H1 (cell line): Measurements from ENCODE around the gene SMARCAL1. TPM values are rescaled to one million over a fixed set of nuclear protein-coding genes. Genes with fewer than 3 reads are reported as not detected.
A peak's percentile ranks its signal among the peaks of the same experiment; 100 is the strongest.

Source experiments
- CTCF ChIA-PET: fragments of 300-600 bp; sonication (Branson Sonifier 250); formaldehyde crosslinking; loops from one replicate; lab custom pipeline; 2021; ENCODE audit not compliant: partially characterized antibody; lab: Charles Lee
- POLR2A ChIA-PET: fragments of 300-600 bp; sonication (Branson Sonifier 250); formaldehyde crosslinking; loops from one replicate; lab custom pipeline; 2021; ENCODE audit warnings: inconsistent platforms; ENCODE audit not compliant: partially characterized antibody; lab: Charles Lee
- DNase-seq, 2 experiments: peaks; one replicate each; pipeline versions ENCODE4 v3.0.0 to v3.0.0-alpha.2; 2010 to 2022; ENCODE audit warnings: low spot score in 2 of 2, low read depth in 1 of 2, mixed read lengths in 1 of 2
- FAIRE-seq: peaks from 2 replicates; lab custom pipeline; 2011; peaks lifted over from hg19 to GRCh38; lab: Jason Lieb, UNC
- H2AFZ ChIP-seq: 2 replicates; pipeline ENCODE4 v1.8.1; 2012; ENCODE audit warnings: low read length, inconsistent platforms
- H2AK5ac ChIP-seq: 2 replicates; pipeline ENCODE4 v1.6.1; 2013; ENCODE audit warnings: low read depth, low read length
- H2BK120ac ChIP-seq: replicated peaks from 2 replicates; pipeline ENCODE3; 2013; ENCODE audit warnings: low read depth, low read length, inconsistent platforms
- H2BK12ac ChIP-seq: 2 replicates; pipeline ENCODE4 v1.6.1; 2013; ENCODE audit warnings: low read depth, low read length
- H2BK15ac ChIP-seq: 2 replicates; pipeline ENCODE4 v1.6.1; 2013; ENCODE audit warnings: low read length
- H2BK20ac ChIP-seq: 2 replicates; pipeline ENCODE4 v1.6.1; 2013; ENCODE audit warnings: low read length
- H2BK5ac ChIP-seq: 2 replicates; pipeline ENCODE4 v1.6.1; 2013; ENCODE audit warnings: low read depth, low read length
- H3K14ac ChIP-seq: 2 replicates; pipeline ENCODE4 v1.6.1; 2013; ENCODE audit warnings: inconsistent platforms; ENCODE audit not compliant: insufficient read length
- H3K18ac ChIP-seq: 2 replicates; pipeline ENCODE4 v1.6.1; 2013; ENCODE audit warnings: low read length; ENCODE audit errors: extremely low read depth
- H3K23ac ChIP-seq: 2 replicates; pipeline ENCODE4 v1.6.1; 2013; ENCODE audit warnings: inconsistent platforms; ENCODE audit not compliant: insufficient read length
- H3K23me2 ChIP-seq: 2 replicates; pipeline ENCODE4 v1.6.1; 2013; ENCODE audit warnings: low read depth, low read length
- H3K27ac ChIP-seq: 2 replicates; pipeline ENCODE4 v1.6.1; 2011; ENCODE audit warnings: low read depth, low read length, inconsistent platforms
- H3K27me3 ChIP-seq, 4 experiments: replicated peaks in 1 of 4; 1 replicate in 1 of 4; 2 replicates in 3 of 4; pipeline versions ENCODE4 v1.6.1 to v1.8.1; 2011 to 2013; ENCODE audit warnings: low read length in 3 of 4, mild to moderate bottlenecking in 3 of 4, inconsistent platforms in 2 of 4, mixed read lengths in 2 of 4, moderate library complexity in 1 of 4; ENCODE audit not compliant: control insufficient read depth in 3 of 4, insufficient read depth in 3 of 4; ENCODE audit errors: extremely low read depth in 1 of 4
- H3K36me3 ChIP-seq, 4 experiments: 2 replicates each; pipeline versions ENCODE4 v1.6.1 to v1.8.1; 2011 to 2013; ENCODE audit warnings: mild to moderate bottlenecking in 4 of 4, low read length in 3 of 4, moderate library complexity in 2 of 4, control low read depth in 1 of 4, inconsistent platforms in 1 of 4; ENCODE audit not compliant: insufficient read depth in 4 of 4, control insufficient read depth in 2 of 4
- H3K4ac ChIP-seq: replicated peaks from 2 replicates; pipeline ENCODE3; 2013; ENCODE audit warnings: low read length, low read depth, mixed read lengths, inconsistent platforms; ENCODE audit not compliant: insufficient read length
- H3K4me1 ChIP-seq, 4 experiments: replicated peaks in 1 of 4; 1 replicate in 1 of 4; 2 replicates in 3 of 4; pipeline versions ENCODE4 v1.6.1 to v1.8.1; 2011 to 2013; ENCODE audit warnings: low read length in 3 of 4, inconsistent platforms in 2 of 4, mixed read lengths in 1 of 4; ENCODE audit not compliant: insufficient read depth in 4 of 4, control insufficient read depth in 3 of 4
- H3K4me2 ChIP-seq, 2 experiments: 2 replicates each; pipeline versions ENCODE4 v1.6.1 to v1.8.1; 2011 to 2013; ENCODE audit warnings: low read depth in 2 of 2, low read length in 2 of 2, control low read depth in 1 of 2, inconsistent platforms in 1 of 2, mild to moderate bottlenecking in 1 of 2; ENCODE audit not compliant: insufficient read depth in 1 of 2
- H3K4me3 ChIP-seq, 4 experiments: fragments of 200-600, 300-600 bp in 1 of 4; sonication (generic), shearing (Covaris generic), sonication (Bioruptor Twin) in 1 of 4; 2 replicates each; pipeline versions ENCODE4 v1.5.1 to v1.8.1; 2011 to 2016; ENCODE audit warnings: low read length in 4 of 4, low read depth in 3 of 4, control low read depth in 2 of 4, inconsistent platforms in 2 of 4, mild to moderate bottlenecking in 2 of 4, mixed read lengths in 1 of 4, moderate library complexity in 1 of 4; ENCODE audit not compliant: insufficient read depth in 2 of 4; ENCODE audit errors: extremely low read depth in 1 of 4
- H3K56ac ChIP-seq: replicated peaks from 2 replicates; pipeline ENCODE3; 2013; ENCODE audit warnings: low read depth, mild to moderate bottlenecking, mixed read lengths, low read length, inconsistent platforms; ENCODE audit not compliant: insufficient read length
- H3K79me1 ChIP-seq: 2 replicates; pipeline ENCODE4 v1.6.1; 2013; ENCODE audit warnings: low read depth, low read length, control low read depth
- H3K79me2 ChIP-seq, 2 experiments: 2 replicates each; pipeline versions ENCODE4 v1.6.1 to v1.8.1; 2012 to 2013; ENCODE audit warnings: low read length in 2 of 2, mild to moderate bottlenecking in 2 of 2, inconsistent platforms in 1 of 2; ENCODE audit not compliant: insufficient read depth in 2 of 2, control insufficient read depth in 1 of 2
- H3K9ac ChIP-seq, 4 experiments: replicated peaks in 1 of 4; 1 replicate in 1 of 4; 2 replicates in 3 of 4; pipeline versions ENCODE4 v1.6.1 to v1.8.1; 2011 to 2013; ENCODE audit warnings: low read depth in 3 of 4, low read length in 3 of 4, control low read depth in 2 of 4, mild to moderate bottlenecking in 2 of 4, moderate library complexity in 2 of 4, inconsistent platforms in 1 of 4; ENCODE audit errors: extremely low read depth in 1 of 4
- H3K9me3 ChIP-seq, 2 experiments: 2 replicates each; pipeline versions ENCODE4 v1.6.1 to v1.8.1; 2012 to 2013; ENCODE audit warnings: mild to moderate bottlenecking in 2 of 2, moderate library complexity in 2 of 2, control low read depth in 1 of 2, inconsistent platforms in 1 of 2, low read depth in 1 of 2, low read length in 1 of 2, mixed read lengths in 1 of 2; ENCODE audit not compliant: insufficient read depth in 2 of 2
- H4K20me1 ChIP-seq, 2 experiments: replicated peaks in 1 of 2; 2 replicates each; pipeline versions ENCODE3 to v1.8.1; 2011 to 2013; ENCODE audit warnings: inconsistent platforms in 2 of 2, low read length in 2 of 2, mild to moderate bottlenecking in 1 of 2; ENCODE audit not compliant: insufficient read depth in 2 of 2, control insufficient read depth in 1 of 2
- H4K5ac ChIP-seq: 2 replicates; pipeline ENCODE4 v1.6.1; 2013; ENCODE audit warnings: low read length, low read depth, mixed read lengths, inconsistent platforms; ENCODE audit not compliant: insufficient read length
- H4K8ac ChIP-seq: 2 replicates; pipeline ENCODE4 v1.8.0; 2013; ENCODE audit warnings: mild to moderate bottlenecking, moderate library complexity, low read length, inconsistent platforms; ENCODE audit not compliant: insufficient read depth; ENCODE audit errors: extremely low read depth
- H4K91ac ChIP-seq: replicated peaks from 2 replicates; pipeline ENCODE3; 2013; ENCODE audit warnings: low read length, mixed read lengths, inconsistent platforms; ENCODE audit not compliant: insufficient read length
- ASH2L ChIP-seq: fragments of 200-600, 300-600 bp; sonication (generic); IDR thresholded peaks from one replicate; pipeline ENCODE4 v1.7.1; 2017; ENCODE audit warnings: low read length
- CHD2 ChIP-seq: IDR thresholded peaks from 2 replicates; pipeline ENCODE4 v1.6.1; 2012; ENCODE audit warnings: low read length, improper control_type of control experiment
- CTCF ChIP-seq, 3 experiments: IDR thresholded peaks; 1 replicate in 2 of 3; 2 replicates in 1 of 3; pipeline versions ENCODE4 v1.5.1 to v1.6.1; 2011; ENCODE audit warnings: low read length in 3 of 3, mild to moderate bottlenecking in 3 of 3, inconsistent platforms in 2 of 3, low read depth in 1 of 3, moderate library complexity in 1 of 3; ENCODE audit not compliant: insufficient read depth in 1 of 3; ENCODE audit errors: control extremely low read depth in 1 of 3
- GTF2F1 ChIP-seq: IDR thresholded peaks from 2 replicates; pipeline ENCODE4 v1.6.1; 2012; ENCODE audit warnings: low read depth, low read length, improper control_type of control experiment, borderline replicate concordance
- RAD21 ChIP-seq, 2 experiments: IDR thresholded peaks in 1 of 2; conservative IDR thresholded peaks in 1 of 2; 2 replicates each; pipeline ENCODE4 v1.6.1; 2011; ENCODE audit warnings: low read depth in 2 of 2, low read length in 2 of 2, improper control_type of control experiment in 1 of 2, inconsistent platforms in 1 of 2, mild to moderate bottlenecking in 1 of 2, moderate library complexity in 1 of 2
- SRF ChIP-seq: IDR thresholded peaks from 2 replicates; pipeline ENCODE4 v1.6.1; 2011; ENCODE audit warnings: mild to moderate bottlenecking, low read depth, low read length, moderate library complexity
- USF2 ChIP-seq: IDR thresholded peaks from 2 replicates; pipeline ENCODE4 v1.6.1; 2011; ENCODE audit warnings: low read length, improper control_type of control experiment
- WGBS, 2 experiments: shearing (Covaris generic) in 1 of 2; methylation state at CpG; one replicate each; pipeline versions ENCODE4 v1.1.6 to v1.1.7; 2013 to 2015; ENCODE audit warnings: low lambda C conversion rate in 2 of 2, mixed read lengths in 2 of 2, inconsistent platforms in 1 of 2, low coverage in 1 of 2, missing lambda C conversion rate in 1 of 2; ENCODE audit not compliant: insufficient replicate concordance in 2 of 2, insufficient coverage in 1 of 2, insufficient read length in 1 of 2; ENCODE audit errors: extremely low coverage in 1 of 2, missing lambda C conversion rate in 1 of 2; 5-methylcytosine and 5-hydroxymethylcytosine counted together
- polyA plus RNA-seq, 7 experiments: library from polyadenylated mRNA; depleted of rRNA in 3 of 7; stranded (reverse) in 5 of 7; unstranded in 2 of 7; fragments of >200 nt in 5 of 7; fragments of 200-250 nt in 2 of 7; gene quantifications; 1 replicate in 5 of 7; 2 replicates in 1 of 7; 4 replicates in 1 of 7; pipeline versions ENCODE4 v1.2.1 to v1.2.3, GENCODE V29; 2011 to 2013; ENCODE audit warnings: missing spikeins in 2 of 7, mixed read lengths in 2 of 7
- total RNA-seq: library from RNA; stranded (reverse); fragmentation: NEBNext Ultra II Directional; extraction: Animal tissue kit (Norgen Biotek cat#: 25700); gene quantifications from 2 replicates; pipeline ENCODE4 v1.2.1, GENCODE V29; 2021

SMARCAL1 gene
- total and polyA plus RNA-seq, 2 of the 8 experiments (the other 6 are each of a cell fraction or from before 2014, with no cell fraction given) = 17.6 to 17.9 TPM

GRCh38 chr2:216408426-216409290, 3.6 kb upstream of the SMARCAL1 start:
- Histone ChIP-seq H3K23ac (no peak overlapping the region), H4K20me1 (no peaks in the 10 kb centered on the region), H3K18ac (no peak overlapping the region), H3K9me3 (no peaks in the 10 kb centered on the region), H3K36me3 (no peaks in the 10 kb centered on the region), H3K9ac (no peak overlapping the region), H3K56ac (no peak overlapping the region), H3K23me2 (peaks cover 2% of the 10 kb centered on the region; the same call in 1 of the 2 replicates), H3K4me2 (no peak overlapping the region), H3K14ac (no peak overlapping the region), H3K79me1 (no peaks in the 10 kb centered on the region), H3K4me1 (peaks cover 2 to 6% (median 4%) of the 10 kb centered on the region in 4 experiments), H2BK12ac (no peak overlapping the region), H3K4me3 (no peak overlapping the region), H3K79me2 (no peaks in the 10 kb centered on the region), H2BK5ac (no peak overlapping the region), H2BK120ac (no peak overlapping the region), H3K27ac (no peak overlapping the region), H3K4ac (no peak overlapping the region), H2BK15ac (no peak overlapping the region), H4K91ac (no peak overlapping the region), H2AK5ac (no peak overlapping the region), H2AFZ (no peak overlapping the region), H4K8ac (no peak overlapping the region), H3K27me3 (no peaks in the 10 kb centered on the region), H2BK20ac (no peak overlapping the region), H4K5ac (no peak overlapping the region)
- peak in 1 of 2 experiments; percentile 57 for DNase-seq
- no peak for FAIRE-seq
- ChIA-PET CTCF (interaction anchor here (1.1 to 9.4 kb wide), 7 partner anchors 6 to 187 kb away, joined by 3 to 105 read pairs (median 4); partner anchors contain the start of gene SMARCAL1), POLR2A (interaction anchor here (0.8 to 1.3 kb wide), 2 partner anchors 291 to 294 kb away, joined by 3 read pairs; no protein-coding TSS in a partner anchor)
- 69% methylated on average over 11 of the region's 11 CpGs; no CpG with 5 or more reads in 1 of the 2 experiments for WGBS, 2 experiments
- TF ChIP-seq SRF = no peak
- peak in 2 of 3 experiments; percentile 11 to 51; a peak in 2 of 4 replicates for TF ChIP-seq CTCF (IDR thresholded peaks at IDR 0.05; ENCODE audit: control extremely low read depth in 1 of 3, insufficient read depth in 1 of 3, low read depth in 1 of 3, low read length in 3 of 3)
- TF ChIP-seq USF2 = no peak
- peak; percentile 35 to 41; a peak in 3 of 4 replicates for TF ChIP-seq RAD21 (IDR thresholded peaks at IDR 0.05 in 1 of 2, conservative IDR thresholded peaks at IDR 0.05 in 1 of 2; ENCODE audit: low read depth in 2 of 2, low read length in 2 of 2)
- TF ChIP-seq CHD2 = no peak
- TF ChIP-seq GTF2F1 = no peak
- no peak for TF ChIP-seq ASH2L
